GM12872 (cell line): ENCODE measurements around the gene EIF2S3B.

ENCODE experiments used
- TF ChIP-seq, protein P1 (sequence below): IDR thresholded peaks from 3 replicates; pipeline ENCODE4 v1.5.1; 2011; ENCODE audit warnings: low read depth, mild to moderate bottlenecking, low read length, moderate library complexity; ENCODE audit not compliant: insufficient read depth

The EIF2S3B gene

GRCh38 chr12:10557766-10558165 lies 52.1 kb downstream of the EIF2S3B start:
- TF ChIP-seq, protein P1, sequence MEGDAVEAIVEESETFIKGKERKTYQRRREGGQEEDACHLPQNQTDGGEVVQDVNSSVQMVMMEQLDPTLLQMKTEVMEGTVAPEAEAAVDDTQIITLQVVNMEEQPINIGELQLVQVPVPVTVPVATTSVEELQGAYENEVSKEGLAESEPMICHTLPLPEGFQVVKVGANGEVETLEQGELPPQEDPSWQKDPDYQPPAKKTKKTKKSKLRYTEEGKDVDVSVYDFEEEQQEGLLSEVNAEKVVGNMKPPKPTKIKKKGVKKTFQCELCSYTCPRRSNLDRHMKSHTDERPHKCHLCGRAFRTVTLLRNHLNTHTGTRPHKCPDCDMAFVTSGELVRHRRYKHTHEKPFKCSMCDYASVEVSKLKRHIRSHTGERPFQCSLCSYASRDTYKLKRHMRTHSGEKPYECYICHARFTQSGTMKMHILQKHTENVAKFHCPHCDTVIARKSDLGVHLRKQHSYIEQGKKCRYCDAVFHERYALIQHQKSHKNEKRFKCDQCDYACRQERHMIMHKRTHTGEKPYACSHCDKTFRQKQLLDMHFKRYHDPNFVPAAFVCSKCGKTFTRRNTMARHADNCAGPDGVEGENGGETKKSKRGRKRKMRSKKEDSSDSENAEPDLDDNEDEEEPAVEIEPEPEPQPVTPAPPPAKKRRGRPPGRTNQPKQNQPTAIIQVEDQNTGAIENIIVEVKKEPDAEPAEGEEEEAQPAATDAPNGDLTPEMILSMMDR, result no peak
